22Rv1 (cell line): Measurements from ENCODE around the gene PDE3B.
"Not testable (repeated sequence)": the region's sequence is repeated elsewhere in the genome, so short reads cannot be mapped to it uniquely, and the experiment has no call there.

Source experiments
- H3K27ac ChIP-seq: fragments of 450-650 bp; 2 replicates; pipeline ENCODE4 v1.5.1; 2017
- ZFX ChIP-seq: fragments of 450-650 bp; IDR thresholded peaks from 2 replicates; pipeline ENCODE4 v1.6.1; 2017; ENCODE audit warnings: antibody characterized with exemption, borderline replicate concordance
- TF ChIP-seq, protein P1 (sequence below): fragments of 450-650 bp; IDR thresholded peaks from 2 replicates; pipeline ENCODE4 v1.5.1; 2017; ENCODE audit warnings: mild to moderate bottlenecking

Gene PDE3B

DNA sequence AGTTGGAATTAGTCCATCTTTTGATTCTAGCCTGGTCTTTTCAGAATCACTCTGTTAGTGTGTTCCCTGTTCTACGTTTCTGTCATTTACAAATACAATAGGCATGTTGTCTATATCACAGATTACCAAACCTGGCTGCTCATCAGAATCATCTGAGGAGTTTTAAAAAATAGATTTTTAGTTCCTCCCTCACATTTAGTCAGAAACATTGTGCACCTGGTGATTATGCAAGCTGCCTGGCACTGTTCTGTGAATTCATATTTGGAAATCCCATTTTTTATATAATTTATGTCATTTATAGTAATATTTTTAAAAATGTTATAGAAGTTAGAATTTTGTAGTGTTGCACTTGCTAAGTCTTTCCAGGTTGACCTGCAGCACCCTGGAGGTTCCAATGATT is 107.3 kb downstream of the PDE3B start:
- TF ChIP-seq, protein P1, sequence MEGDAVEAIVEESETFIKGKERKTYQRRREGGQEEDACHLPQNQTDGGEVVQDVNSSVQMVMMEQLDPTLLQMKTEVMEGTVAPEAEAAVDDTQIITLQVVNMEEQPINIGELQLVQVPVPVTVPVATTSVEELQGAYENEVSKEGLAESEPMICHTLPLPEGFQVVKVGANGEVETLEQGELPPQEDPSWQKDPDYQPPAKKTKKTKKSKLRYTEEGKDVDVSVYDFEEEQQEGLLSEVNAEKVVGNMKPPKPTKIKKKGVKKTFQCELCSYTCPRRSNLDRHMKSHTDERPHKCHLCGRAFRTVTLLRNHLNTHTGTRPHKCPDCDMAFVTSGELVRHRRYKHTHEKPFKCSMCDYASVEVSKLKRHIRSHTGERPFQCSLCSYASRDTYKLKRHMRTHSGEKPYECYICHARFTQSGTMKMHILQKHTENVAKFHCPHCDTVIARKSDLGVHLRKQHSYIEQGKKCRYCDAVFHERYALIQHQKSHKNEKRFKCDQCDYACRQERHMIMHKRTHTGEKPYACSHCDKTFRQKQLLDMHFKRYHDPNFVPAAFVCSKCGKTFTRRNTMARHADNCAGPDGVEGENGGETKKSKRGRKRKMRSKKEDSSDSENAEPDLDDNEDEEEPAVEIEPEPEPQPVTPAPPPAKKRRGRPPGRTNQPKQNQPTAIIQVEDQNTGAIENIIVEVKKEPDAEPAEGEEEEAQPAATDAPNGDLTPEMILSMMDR, result no peak
- no peak for TF ChIP-seq ZFX
- no peak overlapping the region for H3K27ac ChIP-seq

DNA sequence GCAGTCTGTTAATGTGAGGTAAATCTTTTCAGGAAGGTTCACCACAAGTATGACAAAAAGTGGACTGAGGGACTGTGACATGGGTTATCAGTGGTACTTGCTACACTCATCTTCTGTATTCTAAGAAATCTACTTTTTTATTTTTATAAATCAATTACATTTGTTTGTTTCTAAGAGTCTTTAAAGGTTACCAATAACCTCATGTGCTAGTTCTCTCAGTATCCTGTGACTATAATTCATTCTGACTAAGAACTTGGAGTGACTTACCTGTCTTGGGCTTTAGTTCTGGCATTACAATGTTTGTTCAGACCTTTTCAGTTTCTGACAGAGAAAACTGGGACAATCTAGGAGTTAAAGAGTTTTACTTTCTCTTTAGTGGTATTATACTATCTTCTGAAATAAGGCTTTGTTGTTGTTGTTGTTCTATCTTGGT is 108.4 kb downstream of the PDE3B start:
- TF ChIP-seq, protein P1, result no peak
- no peak for TF ChIP-seq ZFX
- no peak overlapping the region for H3K27ac ChIP-seq

DNA sequence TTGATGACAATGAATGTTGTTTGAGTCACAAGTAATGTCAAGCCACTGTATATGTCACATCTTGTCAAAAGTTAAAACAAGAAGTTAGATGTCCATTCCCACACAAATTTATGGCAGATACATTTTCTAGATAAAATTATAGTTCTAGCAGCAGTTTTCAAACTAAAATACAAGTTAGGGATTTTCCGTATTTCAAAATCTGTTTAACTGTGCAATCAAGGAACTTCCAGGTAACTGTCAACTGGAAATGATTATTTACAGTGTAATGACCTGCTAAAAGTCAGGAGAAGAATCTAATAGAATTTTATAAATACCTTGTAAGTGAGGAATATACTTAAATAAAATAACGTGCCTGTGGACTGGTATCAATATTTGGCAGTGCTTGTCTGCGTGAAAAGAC is 111.5 kb downstream of the PDE3B start:
- TF ChIP-seq, protein P1, result no peak
- no peak for TF ChIP-seq ZFX
- H3K27ac ChIP-seq, result no peak overlapping the region

DNA sequence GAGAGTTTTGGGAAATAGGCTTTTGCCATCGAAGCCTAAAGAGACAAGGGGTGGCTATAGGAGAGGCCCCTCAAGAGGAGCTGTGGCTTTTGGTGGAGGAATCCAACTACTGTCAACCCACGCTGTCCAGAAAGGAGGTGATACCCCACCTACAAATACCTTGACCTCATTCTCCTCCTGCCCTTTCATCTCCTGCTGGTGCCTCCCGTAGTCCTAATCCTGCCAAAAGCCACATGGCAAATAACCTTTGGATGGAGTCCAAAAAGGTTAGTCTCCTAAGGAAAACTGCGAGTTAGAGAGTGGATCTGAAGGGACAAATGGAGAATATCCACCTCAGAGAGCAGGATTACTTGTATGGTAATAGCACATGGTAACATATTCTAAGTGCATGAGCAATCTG is 112.7 kb downstream of the PDE3B start:
- no peak overlapping the region for H3K27ac ChIP-seq
- TF ChIP-seq, protein P1, result no peak
- TF ChIP-seq ZFX, result no peak

DNA sequence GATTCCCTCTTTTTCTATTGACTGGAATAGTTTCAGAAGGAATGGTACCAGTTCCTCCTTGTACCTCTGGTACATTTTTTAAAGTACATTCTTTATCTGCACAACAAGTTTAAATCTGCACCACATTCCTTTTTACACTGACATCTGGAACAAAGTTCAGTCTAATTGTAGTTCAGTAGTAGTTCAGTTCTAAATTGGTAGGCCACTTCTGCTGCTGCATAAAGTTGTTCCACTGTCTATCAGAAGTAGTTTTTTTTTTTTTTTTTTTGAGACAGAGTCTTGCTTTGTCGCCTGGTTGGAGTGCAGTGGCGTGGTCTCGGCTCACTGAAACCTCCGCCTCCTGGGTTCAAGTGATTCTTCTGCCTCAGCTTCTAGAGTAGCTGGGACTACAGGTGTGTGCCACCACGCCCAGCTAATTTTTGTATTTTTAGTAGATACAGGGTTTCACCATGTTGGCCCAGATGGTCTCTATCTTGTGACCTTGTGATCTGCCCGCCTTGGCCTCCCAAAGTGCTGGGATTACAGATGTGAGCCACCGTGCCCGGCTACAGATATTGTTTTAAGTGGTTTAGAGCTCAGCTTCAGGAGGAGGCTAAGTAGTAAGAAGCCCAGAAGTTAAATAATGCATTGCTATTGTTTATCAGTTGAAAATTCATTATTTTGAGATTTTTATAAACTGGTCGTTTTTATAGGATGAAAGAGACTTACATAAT is 115.9 kb downstream of the PDE3B start:
- H3K27ac ChIP-seq, result not testable (repeated sequence)

DNA sequence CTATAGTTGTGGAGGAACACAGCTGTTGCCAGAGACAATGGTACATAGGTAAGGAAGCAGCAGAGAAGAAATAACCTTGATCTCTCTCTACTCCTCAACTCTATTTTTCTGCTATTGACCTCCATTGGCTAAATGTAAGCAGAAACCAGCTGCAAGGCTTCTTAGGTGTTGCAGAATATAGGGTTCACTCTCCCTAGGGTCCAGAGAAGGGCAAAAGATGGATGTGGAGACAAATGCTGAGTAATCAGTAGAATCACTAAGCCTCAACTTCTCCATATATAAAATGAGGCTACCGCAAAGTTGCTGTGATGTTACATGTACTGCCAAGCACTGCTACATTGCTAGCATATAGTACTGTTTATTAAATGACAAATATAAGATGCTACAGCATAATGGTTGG is 120.6 kb downstream of the PDE3B start:
- H3K27ac ChIP-seq, result no peak overlapping the region
- TF ChIP-seq ZFX, result no peak
- TF ChIP-seq, protein P1, result no peak

DNA sequence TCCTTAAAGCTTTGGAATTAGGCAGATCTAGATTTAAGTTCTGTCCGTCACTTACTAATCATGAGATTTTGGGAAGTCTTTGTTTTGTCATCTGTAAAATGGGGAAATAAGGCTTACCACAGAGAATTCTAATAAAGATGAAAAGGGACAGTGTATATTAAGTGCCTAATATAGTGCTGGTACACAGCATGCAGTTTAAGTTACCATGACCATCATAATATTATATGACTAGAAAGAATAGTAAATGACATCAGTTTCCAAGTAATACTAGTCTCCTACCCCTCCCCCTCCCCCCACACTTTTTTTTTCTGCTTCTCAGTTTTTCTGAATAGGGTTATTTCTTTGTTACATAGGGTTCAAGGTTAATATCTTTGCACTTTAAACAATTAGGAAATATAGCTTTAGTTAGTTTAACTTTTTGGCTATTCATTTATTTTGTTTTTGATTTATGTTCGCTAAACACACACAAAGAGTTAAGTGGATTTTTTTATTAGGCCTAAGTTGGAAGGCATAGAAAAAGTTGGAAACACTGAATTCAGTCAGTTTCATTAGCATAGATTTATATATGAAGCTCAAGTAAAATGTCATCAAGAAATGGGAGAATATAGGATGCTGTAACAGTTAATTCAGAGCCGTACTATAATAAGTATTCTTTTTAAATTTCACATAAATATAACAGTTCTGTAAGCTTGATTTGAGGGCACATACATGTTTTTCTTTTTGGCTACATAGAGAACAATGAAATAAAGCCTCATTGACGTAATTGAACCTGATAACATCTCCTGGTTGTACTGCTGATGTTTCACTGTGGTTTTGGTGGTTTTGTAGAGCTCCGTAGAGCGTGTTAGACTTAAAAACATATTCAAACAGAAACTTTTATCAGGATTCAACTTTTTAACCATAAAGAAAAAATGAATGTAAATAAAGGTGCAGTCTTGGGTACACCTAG is 121.2 kb downstream of the PDE3B start:
- no peak overlapping the region for H3K27ac ChIP-seq
- TF ChIP-seq, protein P1, result no peak
- TF ChIP-seq ZFX, result no peak
